B cell (primary cell): ENCODE results near the gene ARID1A. TPM values are rescaled to one million over a fixed set of nuclear protein-coding genes. Genes with fewer than 3 reads are reported as not detected.

Source experiments
- ATAC-seq: fragments of 200-7000 bp; cut with Tn5 transposase; one replicate; pipeline ENCODE4 v1.10.0; 2021; ENCODE audit warnings: low read depth, mild to moderate bottlenecking, moderate number of reproducible peaks, moderate library complexity
- CTCF ChIA-PET: fragments of 350-600 bp; sonication (Branson Sonifier 250); formaldehyde crosslinking; loops from one replicate; lab custom pipeline; 2021; ENCODE audit warnings: antibody characterized with exemption, inconsistent platforms; lab: Charles Lee
- POLR2A ChIA-PET: fragments of 350-600 bp; sonication (Branson Sonifier 250); formaldehyde crosslinking; loops from one replicate; lab custom pipeline; 2021; ENCODE audit warnings: antibody characterized with exemption; lab: Charles Lee
- DNase-seq: peaks from one replicate; pipeline ENCODE4 v3.0.0; 2013
- H2AFZ ChIP-seq: 2 replicates; pipeline ENCODE4 v1.6.1; 2012; ENCODE audit warnings: mild to moderate bottlenecking, low read depth, low read length; ENCODE audit not compliant: insufficient read depth, poor library complexity, severe bottlenecking
- H3K27ac ChIP-seq, 2 donors: 1 replicate in 1 of 2; 2 replicates in 1 of 2; pipeline ENCODE4 v1.5.1; 2012 to 2013; ENCODE audit warnings: low read length in 2 of 2, mild to moderate bottlenecking in 2 of 2, moderate library complexity in 1 of 2
- H3K27me3 ChIP-seq, 4 experiments: fragments of 200-600 bp in 1 of 4; sonication (generic) in 1 of 4; replicated peaks in 1 of 4; 1 replicate in 2 of 4; 2 replicates in 2 of 4; pipeline versions ENCODE4 v1.6.1 to v1.7.0; 2013 to 2016; ENCODE audit warnings: low read length in 3 of 4, mild to moderate bottlenecking in 2 of 4, mixed read lengths in 1 of 4, moderate library complexity in 1 of 4; ENCODE audit not compliant: insufficient read depth in 4 of 4, control insufficient read depth in 3 of 4; ENCODE audit errors: control extremely low read depth in 1 of 4
- H3K36me3 ChIP-seq, 2 experiments: replicated peaks in 1 of 2; 1 replicate in 1 of 2; 2 replicates in 1 of 2; pipeline versions ENCODE4 v1.6.1 to v1.7.1; 2013; ENCODE audit warnings: low read length in 1 of 2; ENCODE audit not compliant: insufficient read depth in 2 of 2, control insufficient read depth in 1 of 2; ENCODE audit errors: control extremely low read depth in 1 of 2, extremely low read depth in 1 of 2
- H3K4me1 ChIP-seq, 2 donors: fragments of 200-600 bp in 1 of 2; sonication (generic) in 1 of 2; 1 replicate in 1 of 2; 2 replicates in 1 of 2; pipeline versions ENCODE4 v1.5.1 to v1.6.1; 2013 to 2017; ENCODE audit warnings: low read length in 2 of 2; ENCODE audit not compliant: control insufficient read depth in 2 of 2, insufficient read depth in 2 of 2
- H3K4me2 ChIP-seq: replicated peaks from 2 replicates; pipeline ENCODE3; 2012; ENCODE audit warnings: mild to moderate bottlenecking, low read depth, low read length; ENCODE audit not compliant: poor library complexity, severe bottlenecking
- H3K4me3 ChIP-seq, 5 experiments: fragments of 200-600 bp in 1 of 5; sonication (generic) in 1 of 5; 1 replicate in 3 of 5; 2 replicates in 2 of 5; pipeline versions ENCODE4 v1.5.1 to v1.7.0; 2011 to 2016; ENCODE audit warnings: low read length in 4 of 5, mild to moderate bottlenecking in 4 of 5, low read depth in 2 of 5, control low read depth in 1 of 5, moderate library complexity in 1 of 5; ENCODE audit not compliant: insufficient read depth in 1 of 5; ENCODE audit errors: control extremely low read depth in 1 of 5, extremely low read depth in 1 of 5
- H3K79me2 ChIP-seq: fragments of 200-600 bp; sonication (generic); one replicate; pipeline ENCODE4 v1.6.0; 2016; ENCODE audit warnings: low read length; ENCODE audit not compliant: control insufficient read depth, insufficient read depth
- H3K9ac ChIP-seq: fragments of 200-600 bp; sonication (generic); 2 replicates; pipeline ENCODE4 v1.6.1; 2017; ENCODE audit warnings: mild to moderate bottlenecking, low read length, moderate library complexity
- H3K9me3 ChIP-seq, 3 donors: one replicate each; pipeline versions ENCODE4 v1.6.1 to v1.7.1; 2013; ENCODE audit warnings: low read length in 2 of 3; ENCODE audit not compliant: control insufficient read depth in 2 of 3, insufficient read depth in 1 of 3; ENCODE audit errors: control extremely low read depth in 1 of 3
- H4K20me1 ChIP-seq: 2 replicates; pipeline ENCODE4 v1.6.0; 2012; ENCODE audit warnings: mild to moderate bottlenecking, low read length; ENCODE audit not compliant: insufficient read depth, control insufficient read depth, poor library complexity, severe bottlenecking
- H3K27ac Mint-ChIP-seq: one replicate; pipeline ENCODE4 v1.8.0; 2021; ENCODE audit warnings: mixed read lengths
- H3K27me3 Mint-ChIP-seq: one replicate; pipeline ENCODE4 v1.8.0; 2021; ENCODE audit warnings: mixed read lengths
- H3K4me1 Mint-ChIP-seq: one replicate; pipeline ENCODE4 v1.8.0; 2021; ENCODE audit warnings: mixed read lengths
- H3K4me3 Mint-ChIP-seq: one replicate; pipeline ENCODE4 v1.8.0; 2021; ENCODE audit warnings: mixed read lengths
- H3K9me3 Mint-ChIP-seq: one replicate; pipeline ENCODE4 v1.8.0; 2022; ENCODE audit warnings: mixed read lengths; ENCODE audit not compliant: insufficient read depth
- CTCF ChIP-seq: fragments of 200-600 bp; IDR thresholded peaks from one replicate; pipeline ENCODE4 v1.8.0; 2022; ENCODE audit warnings: antibody characterized with exemption, mild to moderate bottlenecking
- EZH2 ChIP-seq: IDR thresholded peaks from 2 replicates; pipeline ENCODE4 v1.6.1; 2012; ENCODE audit warnings: borderline replicate concordance, low read depth, mild to moderate bottlenecking, moderate library complexity, low read length; ENCODE audit not compliant: insufficient read depth, poor library complexity, severe bottlenecking
- WGBS: methylation state at CpG from one replicate; pipeline ENCODE4 v1.1.5; 2013; ENCODE audit warnings: missing lambda C conversion rate; ENCODE audit not compliant: insufficient coverage; 5-methylcytosine and 5-hydroxymethylcytosine counted together
- intact Hi-C: fragments of 100-400 bp; cut with micrococcal nuclease; formaldehyde crosslinking; loops from one replicate; pipeline ENCODE4 v1.10.0; 2022
- polyA plus RNA-seq: library from polyadenylated mRNA; depleted of rRNA; stranded (reverse); fragments of >200 nt; gene quantifications from 2 replicates; pipeline ENCODE4 v1.2.3, GENCODE V29; 2012
- total RNA-seq, 2 donors: library from RNA; stranded (reverse); fragments of 120-200 nt in 1 of 2; gene quantifications; 1 replicate in 1 of 2; 2 replicates in 1 of 2; pipeline versions ENCODE4 v1.2.3 to v1.2.4, GENCODE V29; 2013 to 2022

ARID1A gene
- total and polyA plus RNA-seq, 2 donors (not counting 1 experiment from before 2014, with no cell fraction given) = 80.7 to 150 TPM

GRCh38 chr1:26684763-26685508, 10.9 kb upstream of the ARID1A start:
- DNase-seq (no peak), ATAC-seq (no peak)
- ChIA-PET CTCF (interaction anchor here (1.6 kb wide), 1 partner anchor 104 kb away, joined by 4 read pairs; no protein-coding TSS in a partner anchor), POLR2A (no interaction called here)
- TF ChIP-seq EZH2 = no peak
- TF ChIP-seq CTCF = no peak
- Histone ChIP-seq H2AFZ (no peak overlapping the region), H3K36me3 (no peaks in the 10 kb centered on the region), H3K4me3 (no peak overlapping the region), H3K27ac (no peak overlapping the region), H3K9me3 (no peaks in the 10 kb centered on the region), H3K4me2 (no peak overlapping the region), H3K27me3 (no peaks in the 10 kb centered on the region), H3K4me1 (no peaks in the 10 kb centered on the region), H3K9ac (no peak overlapping the region), H4K20me1 (no peaks in the 10 kb centered on the region), H3K79me2 (no peaks in the 10 kb centered on the region)
- Mint-ChIP-seq H3K9me3 (no peaks in the 10 kb centered on the region), H3K4me3 (no peak overlapping the region), H3K27ac (no peak overlapping the region), H3K27me3 (no peaks in the 10 kb centered on the region), H3K4me1 (no peaks in the 10 kb centered on the region)
- intact Hi-C loops = no loop called here
- WGBS = 100% methylated on average over 1 of the region's 4 CpGs

- no peaks in the 10 kb centered on the region for H4K20me1 ChIP-seq
- no peaks in the 10 kb centered on the region for H3K27me3 Mint-ChIP-seq
- CTCF ChIA-PET = interaction anchor here (1.5 to 1.7 kb wide), 2 partner anchors 85 to 102 kb away, joined by 5 to 7 read pairs; no protein-coding TSS in a partner anchor
- no peak overlapping the region for H3K27ac ChIP-seq
- H3K9me3 Mint-ChIP-seq = no peaks in the 10 kb centered on the region
- H3K9ac ChIP-seq = no peak overlapping the region
- H3K4me3 ChIP-seq = no peak overlapping the region
- POLR2A ChIA-PET = no interaction called here
- H3K4me3 Mint-ChIP-seq = no peak overlapping the region
- no peak overlapping the region for H3K27ac Mint-ChIP-seq
- no peak for TF ChIP-seq CTCF
- TF ChIP-seq EZH2 = no peak
- H3K36me3 ChIP-seq = no peaks in the 10 kb centered on the region
- no CpG with 5 or more reads among the region's 1 CpG for WGBS
- no peak for ATAC-seq
- no peaks in the 10 kb centered on the region for H3K27me3 ChIP-seq
- H3K79me2 ChIP-seq = no peaks in the 10 kb centered on the region
- DNase-seq = no peak
- no peaks in the 10 kb centered on the region for H3K4me1 ChIP-seq
- no peak overlapping the region for H2AFZ ChIP-seq
- intact Hi-C loops = no loop called here
- H3K4me1 Mint-ChIP-seq = peaks cover 2% of the 10 kb centered on the region
- H3K4me2 ChIP-seq = no peak overlapping the region
- H3K9me3 ChIP-seq = no peaks in the 10 kb centered on the region
These were observed 9.0 kb upstream of the ARID1A start for GRCh38 chr1:26686795-26687194.
